ENCODE results near the gene SLIT3.

The SLIT3 gene

DNA sequence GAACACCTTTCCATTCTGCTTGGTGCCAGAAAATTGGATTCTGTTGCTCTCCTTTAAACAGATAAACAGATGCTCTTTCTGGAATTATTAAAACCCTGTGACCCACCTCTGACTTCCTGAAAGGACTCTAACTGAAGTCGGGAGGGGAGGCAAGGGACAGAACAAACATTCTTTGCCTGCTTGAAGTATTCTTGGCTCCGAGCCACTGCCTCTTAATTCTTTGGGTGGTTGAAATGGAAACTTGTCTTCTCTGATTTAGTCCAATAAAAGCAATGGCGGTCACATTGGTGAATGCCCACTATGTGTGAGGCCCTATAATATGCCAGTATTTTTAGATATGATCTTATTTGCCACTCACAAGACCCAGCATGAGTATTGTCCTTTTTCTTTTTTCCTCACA is 236.8 kb downstream of the SLIT3 start:
- DNase-seq = no peak

DNA sequence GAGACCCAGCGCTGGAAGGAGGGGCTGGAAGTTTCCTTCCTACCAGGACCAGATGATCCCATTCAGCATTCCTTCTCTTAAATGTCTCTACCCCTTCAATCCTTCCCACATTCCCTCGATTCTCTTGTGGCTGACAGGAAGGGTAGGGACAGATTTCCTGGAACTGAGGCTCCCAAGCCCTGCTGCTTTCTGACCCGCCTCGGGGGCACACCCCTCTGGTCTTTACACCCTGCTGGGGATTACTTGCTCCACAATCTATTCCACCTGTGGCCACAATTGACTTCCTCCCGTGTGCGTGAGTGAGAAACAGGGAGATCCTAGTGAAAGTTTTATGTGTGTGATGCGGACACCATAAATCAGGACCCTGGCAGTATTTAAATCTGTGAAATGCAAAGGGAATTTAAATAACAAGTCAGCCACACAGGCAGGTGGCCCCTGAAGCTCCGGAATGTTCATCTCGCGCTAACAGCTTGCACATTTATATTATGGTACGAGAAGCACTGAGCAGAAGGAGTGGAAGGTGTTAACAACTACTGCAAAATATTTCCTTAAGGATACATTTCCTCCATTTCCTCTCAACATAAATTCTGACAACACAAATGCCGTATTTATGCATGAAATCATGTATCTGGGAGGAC is 237.5 kb downstream of the SLIT3 start:
- no peak for DNase-seq

DNA sequence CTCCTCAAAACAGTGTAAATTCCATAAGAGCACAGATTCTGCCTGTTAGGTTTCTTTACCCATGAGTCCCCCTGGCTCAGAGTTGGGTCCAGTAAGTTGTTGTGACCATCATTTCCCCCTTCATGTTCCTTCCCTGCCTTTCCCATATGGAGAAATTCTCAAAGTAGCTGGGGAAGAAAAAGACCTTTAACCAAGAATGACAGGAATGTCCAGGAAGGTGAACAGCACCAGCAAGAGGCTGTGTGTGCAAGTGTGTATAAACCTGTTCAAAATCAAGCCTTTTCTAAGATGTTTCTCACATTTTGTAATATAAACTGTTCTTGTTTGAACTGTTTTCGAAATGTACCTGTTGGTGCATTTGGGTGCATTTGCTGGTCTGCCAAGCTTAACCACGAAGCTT is 238.2 kb downstream of the SLIT3 start:
- no peak for DNase-seq

DNA sequence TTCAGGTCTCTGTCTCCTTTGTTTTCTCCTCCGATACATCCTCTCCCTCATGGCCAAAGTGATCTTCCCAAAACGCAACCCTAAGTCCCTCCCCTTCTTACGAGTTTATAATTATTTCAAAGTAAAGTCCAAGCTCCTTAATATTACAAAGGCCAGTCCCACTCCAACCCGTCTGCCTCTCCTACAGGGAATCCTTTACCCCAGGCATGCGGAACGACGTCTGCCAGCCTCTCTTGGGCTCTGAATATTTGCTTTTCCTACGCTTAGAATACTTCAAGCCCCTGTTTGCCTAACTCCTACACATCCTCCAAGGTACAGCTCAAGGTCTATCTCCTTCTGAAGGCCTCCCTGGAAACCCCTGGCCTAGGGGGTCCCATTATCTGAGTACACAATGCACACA is 246.4 kb downstream of the SLIT3 start:
- DNase-seq = no peak

DNA sequence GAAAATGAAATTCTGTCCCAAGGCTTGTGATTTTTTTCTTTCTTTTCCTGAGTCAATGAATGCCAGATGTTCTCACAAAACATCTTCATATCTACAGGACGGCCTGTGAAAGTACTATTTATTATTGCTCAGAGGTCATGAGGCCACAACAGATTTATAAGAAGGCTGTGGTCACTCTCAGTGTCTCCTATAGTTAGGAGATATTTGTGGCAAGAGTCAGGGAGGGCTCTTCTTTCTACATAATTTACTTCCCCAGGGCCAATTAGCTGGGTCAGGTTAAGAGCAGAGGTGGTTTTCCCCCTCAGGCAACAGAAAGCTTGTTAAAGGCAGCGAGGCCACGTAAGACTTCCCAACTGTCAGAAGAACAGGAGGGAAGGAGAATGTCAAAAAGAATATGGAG is 248.7 kb downstream of the SLIT3 start:
- no peak for DNase-seq

DNA sequence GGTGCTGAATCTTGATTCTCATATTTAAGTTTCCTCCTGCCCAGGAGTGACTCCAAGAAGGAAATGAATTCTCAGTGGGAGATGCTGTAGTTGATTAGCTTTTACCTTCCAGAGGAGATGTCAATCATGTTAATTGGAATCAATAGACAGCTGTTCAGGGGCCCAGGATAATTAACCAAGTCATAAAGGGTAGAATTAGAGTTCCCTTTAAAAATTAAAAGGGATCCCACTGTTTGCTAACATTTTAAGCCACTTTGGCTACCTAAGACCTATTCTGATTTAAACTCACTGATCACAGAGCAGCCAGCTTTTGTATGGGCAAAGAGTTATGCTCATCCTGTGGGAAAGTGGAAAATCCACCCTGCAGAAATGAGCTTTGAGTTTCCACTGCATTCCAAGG is 249.6 kb downstream of the SLIT3 start:
- no peak for DNase-seq

DNA sequence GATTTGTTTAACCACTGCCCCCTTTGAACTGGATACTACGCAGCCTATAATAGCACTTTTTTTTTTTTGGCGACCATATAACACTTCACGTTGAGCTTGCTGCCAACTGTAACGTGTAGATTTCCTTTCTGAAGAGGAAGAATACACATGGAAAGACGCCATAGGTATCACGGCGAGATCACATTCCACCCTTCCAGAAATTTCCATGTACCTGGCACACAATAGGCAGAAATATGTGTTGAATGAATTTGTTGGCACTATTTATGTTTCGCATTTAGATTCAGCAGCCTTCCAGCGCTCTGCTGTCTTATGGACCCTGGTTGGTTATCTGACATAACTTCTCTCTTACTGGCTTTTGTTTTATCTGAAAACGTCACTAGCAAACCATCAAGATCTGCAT is 250.3 kb downstream of the SLIT3 start:
- no peak for DNase-seq

DNA sequence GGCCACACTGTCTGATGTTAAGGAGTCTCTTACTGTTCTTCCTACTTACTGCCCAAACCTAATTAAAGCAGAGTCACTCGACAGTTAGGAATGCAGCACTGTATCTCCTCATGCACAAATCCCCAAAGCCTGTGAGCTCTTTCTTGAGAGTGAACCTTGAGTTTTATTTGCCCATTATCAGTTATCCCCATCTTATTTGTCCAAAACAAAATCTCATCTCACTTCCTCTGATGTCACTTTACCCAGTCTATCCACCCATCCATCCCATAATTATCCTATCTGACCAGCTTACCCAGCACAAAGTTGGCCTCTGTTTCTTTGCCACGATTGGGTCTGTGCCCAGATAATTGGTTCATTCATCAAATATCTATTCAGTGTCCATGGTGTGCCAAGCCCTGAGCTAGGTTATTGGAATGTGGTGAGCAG is 250.8 kb downstream of the SLIT3 start:
- no peak for DNase-seq

DNA sequence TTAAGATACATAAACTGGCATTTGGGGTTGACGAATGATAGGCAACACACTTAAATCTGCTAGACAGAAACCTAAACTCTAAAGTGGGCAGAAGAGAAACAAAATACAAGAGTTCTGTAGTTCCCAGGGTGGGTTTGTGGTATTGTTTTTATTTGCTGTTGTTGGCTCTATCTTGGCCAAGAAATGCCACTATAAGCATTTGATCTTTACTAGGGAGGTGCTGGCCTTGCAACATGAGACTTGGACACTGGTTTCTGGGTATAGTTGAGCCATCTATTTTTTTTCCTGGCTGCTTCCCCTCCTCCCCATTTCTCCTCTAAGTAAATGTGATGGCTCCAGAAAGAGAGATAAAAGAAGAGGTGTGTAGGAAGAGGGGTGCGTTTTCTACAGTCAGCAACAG is 251.2 kb downstream of the SLIT3 start:
- DNase-seq = no peak

DNA sequence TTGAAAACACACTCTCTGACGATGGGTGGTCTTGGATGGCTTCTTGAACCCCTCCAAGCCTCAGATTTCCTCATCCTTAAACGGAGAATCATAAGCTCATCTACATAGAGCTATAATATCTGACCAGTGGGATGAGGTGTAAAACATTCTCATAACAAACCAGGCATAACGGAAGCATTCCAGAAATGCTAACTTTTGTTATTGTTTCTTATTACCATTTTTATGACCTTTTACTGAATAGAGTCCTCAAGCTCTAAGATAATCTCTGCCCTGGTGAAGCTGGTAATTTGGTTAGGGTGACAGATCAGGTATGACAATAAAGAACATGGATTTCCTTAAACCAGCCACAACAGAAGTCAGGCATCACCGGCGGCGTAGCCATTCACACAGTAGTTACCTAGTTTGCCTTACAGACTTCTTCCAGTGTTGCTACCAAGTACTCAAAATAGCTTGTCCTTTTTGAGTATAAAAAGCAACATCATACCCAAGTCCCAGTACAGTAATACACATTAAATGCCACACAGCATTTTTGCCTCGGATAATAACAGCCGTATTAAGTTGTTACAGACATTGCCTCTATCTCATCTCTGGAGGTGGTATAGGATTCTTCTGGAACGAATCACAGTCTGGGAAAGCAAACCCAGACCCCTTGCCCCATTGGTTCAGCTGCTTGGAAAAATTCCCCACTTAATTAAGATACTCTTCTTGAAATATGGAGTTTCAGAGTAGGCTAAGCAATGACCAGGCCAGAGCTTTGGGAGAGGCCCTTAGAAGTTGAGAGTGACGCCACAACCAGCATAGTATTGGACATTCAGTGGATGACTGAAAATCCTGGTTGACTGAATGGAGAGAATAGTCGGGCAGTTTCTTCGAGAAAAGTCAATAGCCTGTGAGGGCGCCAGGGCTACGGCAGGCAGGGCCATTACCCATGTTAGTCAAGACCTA is 252.5 kb downstream of the SLIT3 start:
- no peak for DNase-seq

DNA sequence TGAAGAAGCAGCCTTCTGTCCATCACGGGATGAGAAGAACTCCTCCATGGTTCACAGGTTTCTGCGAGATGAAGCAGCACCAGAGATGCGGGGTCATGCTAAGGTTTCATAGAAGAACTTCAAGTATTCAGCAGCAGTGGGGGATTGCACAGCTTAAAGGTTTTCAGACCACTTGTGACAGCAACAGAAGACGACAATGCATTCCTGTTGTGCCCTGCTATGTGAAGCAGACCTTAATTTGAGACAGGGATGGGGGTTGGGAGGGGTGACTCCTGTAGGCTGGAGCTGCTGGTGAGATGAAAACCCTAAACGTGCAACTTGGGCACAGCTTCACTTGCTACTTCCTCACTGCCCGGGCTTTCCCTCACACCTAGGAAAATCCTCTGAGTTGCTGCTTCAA is 256.0 kb downstream of the SLIT3 start:
- no peak for DNase-seq

DNA sequence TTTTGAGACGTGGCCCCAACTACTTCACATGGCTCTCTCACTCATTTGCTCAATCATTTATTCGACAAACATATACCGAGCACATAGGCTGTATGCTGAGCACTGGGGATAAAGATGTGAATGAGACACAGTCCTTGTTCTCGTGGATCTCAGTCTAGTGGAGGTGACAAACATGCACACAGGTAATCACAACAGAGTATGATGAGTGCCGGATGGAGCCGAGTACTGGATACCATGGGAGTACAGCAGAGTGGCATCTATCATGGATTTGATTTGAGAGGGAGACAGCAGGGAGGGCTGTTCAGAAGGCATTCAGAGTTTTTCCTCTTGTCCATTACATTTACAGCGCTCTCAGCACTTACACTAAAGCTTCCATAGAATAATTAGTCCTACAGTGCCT is 259.8 kb downstream of the SLIT3 start:
- no peak for DNase-seq

DNA sequence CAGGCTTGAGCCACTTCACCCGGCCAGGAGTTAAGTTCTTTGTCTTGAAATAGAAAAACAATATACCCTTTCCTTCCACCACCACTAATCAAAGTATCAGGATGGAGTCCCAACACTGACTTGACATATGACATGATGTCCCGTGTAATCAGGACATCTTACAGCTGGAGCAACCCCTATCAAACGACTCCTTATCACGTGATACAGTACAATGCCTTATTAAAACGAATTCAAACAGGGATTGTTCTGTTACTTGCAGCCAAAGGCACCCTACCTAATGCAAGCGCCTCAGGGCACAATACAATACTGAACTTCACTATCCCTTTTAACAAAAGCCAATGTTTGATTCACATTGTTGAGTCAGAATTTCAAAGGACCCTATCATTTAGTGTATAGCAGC is 261.3 kb downstream of the SLIT3 start:
- no peak for DNase-seq

DNA sequence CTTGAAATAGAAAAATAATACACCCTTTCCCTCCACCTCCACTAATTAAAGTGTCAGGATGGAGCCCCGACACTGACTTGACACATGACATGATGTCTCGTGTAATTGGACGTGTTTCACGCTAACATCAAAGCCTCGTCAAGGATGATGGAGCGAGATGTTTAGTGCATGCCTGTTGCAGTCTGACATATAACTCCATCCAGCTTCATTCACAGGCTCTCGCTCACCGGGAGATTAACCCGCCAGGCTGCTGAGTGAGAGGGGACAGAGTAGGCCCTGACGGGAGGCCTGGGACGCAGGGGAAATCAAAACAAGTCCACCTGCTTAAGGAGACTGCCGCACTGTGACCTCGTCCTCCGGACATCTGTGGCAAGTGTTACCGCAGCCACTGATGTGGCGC is 263.5 kb downstream of the SLIT3 start:
- DNase-seq = no peak

DNA sequence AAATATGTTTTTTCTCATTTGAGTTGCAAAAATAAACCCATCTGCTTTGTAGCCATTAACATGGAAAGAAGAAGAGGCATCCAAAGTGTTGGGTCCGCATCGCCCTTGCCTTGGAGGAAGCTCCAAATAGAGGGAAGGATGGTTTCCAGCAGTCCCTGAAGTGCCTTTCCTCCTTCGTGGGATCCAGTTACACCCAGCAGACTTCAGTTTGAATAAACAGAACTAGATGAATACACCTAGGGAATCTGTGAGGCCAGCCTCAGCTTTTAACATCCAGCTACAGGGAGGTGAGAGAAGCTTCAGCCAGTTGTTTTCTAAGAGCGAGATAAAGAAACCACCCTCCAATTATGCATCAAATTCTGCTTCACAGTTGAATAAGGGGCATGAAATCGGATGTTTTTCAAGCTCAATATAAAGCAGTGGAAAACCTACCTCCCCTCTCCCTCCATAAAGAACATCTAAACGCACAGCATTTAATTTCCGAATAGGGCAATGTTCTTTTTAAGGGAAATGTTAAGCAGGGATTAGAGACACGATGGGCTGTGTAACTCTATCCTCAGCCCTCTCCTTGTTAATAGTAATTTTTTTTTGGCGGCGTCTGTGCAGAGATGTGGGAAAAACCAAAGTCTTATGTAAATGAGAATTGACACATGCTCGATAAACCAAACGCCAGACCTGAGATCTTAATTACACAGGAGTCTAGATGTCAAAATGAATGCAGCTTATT is 264.7 kb downstream of the SLIT3 start:
- no peak for DNase-seq

DNA sequence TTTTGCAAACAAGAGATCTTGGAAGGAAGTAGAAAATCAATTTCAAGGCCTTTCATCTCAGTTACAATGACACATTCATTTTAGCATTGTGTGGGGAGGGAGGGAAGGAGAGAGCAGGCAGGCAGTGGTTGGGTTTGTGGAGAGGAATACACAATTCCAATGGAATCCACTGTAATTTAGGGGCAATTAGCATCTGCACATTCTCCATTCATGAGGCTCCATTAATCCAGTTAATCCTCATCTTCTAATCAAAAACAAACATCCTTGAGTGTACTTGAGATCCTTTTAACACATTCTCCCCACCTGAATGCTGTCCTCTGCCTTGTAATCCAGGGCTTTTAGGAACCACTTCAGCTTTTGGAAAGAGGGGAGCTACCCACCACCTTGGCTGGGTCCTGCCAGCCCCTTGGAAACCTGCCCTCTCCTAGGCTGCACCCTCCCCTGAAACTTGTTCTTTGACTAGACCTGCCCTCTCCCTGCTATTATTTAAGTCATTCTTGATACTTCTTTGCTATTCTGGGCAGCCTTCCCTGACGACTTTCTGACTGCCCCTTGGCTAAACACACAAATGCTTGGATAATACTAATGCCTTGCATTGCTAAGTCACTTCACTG is 271.2 kb downstream of the SLIT3 start:
- DNase-seq = no peak

DNA sequence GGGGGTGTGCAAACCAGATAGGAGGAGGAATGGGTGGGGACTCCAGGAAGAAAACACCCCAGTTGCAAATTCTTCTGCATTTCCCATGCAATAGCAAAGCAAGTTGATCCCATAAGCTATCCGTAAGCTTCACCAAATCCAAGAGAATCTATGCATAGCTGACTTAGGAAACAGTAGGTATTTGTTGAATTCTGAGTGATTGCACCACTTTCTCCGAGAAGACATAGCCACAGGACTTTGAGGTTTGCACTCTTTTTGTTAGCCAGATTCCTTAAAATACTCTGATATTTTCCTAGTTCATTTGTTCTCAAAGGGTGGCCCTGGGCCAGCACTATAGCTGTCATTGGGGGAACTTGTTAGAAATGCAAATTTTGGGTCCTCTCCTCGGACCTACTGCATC is 271.9 kb downstream of the SLIT3 start:
- DNase-seq = no peak

DNA sequence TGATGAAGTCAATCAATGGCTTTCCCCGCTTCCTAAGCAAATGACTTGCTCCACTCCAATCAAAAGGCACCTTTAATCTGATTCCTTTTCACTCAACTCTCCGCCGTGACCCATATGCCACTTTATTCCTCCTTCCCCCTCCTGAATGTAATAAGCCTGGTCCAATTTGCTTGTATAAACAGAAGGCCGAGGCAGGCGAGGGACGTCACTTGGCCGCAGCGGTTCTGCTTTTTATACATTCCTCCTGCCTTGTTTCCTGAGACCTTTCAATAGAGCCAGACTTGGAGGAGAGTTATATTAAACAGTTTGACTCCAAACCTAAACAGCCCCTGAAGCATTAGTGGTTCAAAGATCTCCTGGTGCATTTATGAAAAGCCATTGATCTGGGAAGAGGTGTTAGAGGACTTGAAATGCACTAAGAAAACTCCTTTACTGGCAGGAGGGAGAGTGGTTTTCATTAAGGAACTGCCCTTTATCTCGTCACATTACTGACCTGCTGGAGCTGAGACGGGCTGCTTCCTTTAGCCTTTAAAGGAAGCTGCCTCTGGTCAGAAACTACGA is 273.4 kb downstream of the SLIT3 start:
- DNase-seq = no peak

DNA sequence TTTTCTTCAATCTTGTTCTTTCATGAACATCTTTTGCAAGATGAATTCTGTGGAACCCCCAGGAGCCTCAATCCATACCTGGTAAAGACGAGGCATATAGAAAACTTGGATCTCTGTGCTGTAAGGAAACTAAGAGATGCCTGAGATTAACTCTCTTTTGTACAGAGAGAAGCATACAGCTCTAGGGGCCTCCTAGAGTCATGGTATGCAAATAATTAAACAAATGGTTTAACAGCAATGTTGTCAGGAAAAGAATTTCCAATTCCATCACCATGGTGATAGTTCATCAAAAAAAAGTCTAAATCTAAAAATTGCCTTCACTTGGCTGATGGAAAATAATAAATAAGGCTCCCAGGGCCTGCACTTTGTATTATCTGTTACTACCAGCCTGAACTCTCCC is 275.4 kb downstream of the SLIT3 start:
- no peak for DNase-seq

DNA sequence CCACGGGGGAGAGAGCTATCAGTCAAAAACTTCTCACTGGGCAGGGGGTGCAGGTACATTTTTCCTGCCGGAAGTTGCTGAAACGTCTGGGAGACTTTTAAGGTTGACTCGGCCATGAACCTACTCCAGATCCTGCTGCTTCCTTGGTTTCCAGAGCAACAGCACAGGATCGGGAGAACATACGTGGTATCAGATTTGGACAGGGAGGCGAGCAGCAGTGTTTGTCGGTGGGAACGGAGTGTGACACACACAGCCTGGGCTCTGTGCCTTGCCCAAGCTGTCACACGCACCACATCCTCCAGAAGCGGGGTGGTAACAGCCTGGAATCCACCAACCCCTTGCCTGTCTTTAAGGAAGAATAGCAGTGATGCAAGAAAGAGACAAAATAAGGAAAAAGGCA is 276.5 kb downstream of the SLIT3 start:
- no peak for DNase-seq

DNA sequence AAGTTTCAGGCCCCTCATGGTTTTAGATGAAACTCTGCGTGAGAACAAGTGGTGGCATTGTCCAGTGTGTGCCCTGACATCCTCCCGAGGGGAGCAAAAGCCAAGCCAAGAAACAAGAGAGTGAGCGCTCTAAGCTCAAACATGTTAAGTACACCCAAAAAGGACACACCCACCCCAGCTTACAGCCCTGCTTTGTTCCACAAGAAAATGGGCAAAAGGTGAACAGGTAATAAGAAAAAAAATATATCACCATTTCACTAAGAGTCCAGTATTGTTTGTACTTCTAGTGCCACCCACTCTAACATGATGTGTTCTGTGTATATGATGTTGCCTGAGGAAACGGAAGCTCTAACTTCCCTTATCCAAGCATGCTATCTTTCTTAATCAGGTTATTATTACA is 278.2 kb downstream of the SLIT3 start:
- no peak for DNase-seq

DNA sequence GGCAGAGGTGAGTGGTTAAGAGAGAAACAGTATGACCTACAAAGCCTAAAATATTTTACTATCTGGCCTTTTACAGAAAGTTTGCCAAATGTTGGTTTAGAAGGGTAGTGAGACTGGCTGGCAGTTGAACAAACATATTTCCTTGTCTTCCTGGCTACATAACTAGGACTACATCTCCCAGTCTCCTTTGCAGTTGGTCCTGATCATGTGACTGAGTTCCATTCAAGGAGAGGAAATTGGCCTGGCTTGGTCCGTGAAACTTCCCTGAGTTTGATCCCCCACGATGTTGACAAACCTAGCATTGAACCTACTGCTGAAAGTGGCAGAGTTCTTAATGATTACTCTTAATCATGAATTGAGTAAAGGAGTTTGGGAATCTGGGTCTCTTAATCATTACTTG is 280.8 kb downstream of the SLIT3 start:
- no peak for DNase-seq

DNA sequence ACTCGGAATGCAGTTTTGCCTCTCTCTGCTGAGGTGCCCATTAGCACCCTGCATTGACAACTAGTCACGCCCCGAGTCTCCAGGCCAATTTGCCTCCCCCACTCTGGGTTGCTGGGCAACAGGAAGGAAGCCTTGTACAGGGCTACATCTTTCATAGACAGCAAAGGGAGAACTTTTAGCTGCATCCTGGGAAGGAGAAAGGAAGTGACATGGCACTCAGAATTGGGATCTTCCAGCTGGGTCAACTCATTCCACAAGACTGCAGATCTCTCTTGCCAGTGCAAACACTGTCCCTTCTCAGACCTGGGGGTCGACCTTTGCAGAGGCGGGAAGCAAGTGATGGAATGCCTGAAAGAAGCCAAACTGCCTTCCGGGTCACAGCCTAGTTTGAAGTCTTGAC is 282.0 kb downstream of the SLIT3 start:
- DNase-seq = no peak

All from GF-D8 (cell line).